ENCODE results near the gene NFASC.

GRCh38 chr1:205047764-205048231 lies 177.1 kb downstream of the NFASC start:
- TF ChIP-seq CTCF (IDR thresholded peaks at IDR 0.05; ENCODE audit: poor library complexity): no peak
- TF ChIP-seq EZH2 (IDR thresholded peaks at IDR 0.05; ENCODE audit: borderline replicate concordance): no peak
- no peak for TF ChIP-seq EZH2phosphoT487 (IDR thresholded peaks at IDR 0.05; ENCODE audit: low read depth, severe bottlenecking, unreplicated experiment)

Data from hepatocyte (in vitro differentiated cells).